SU-DHL-6 (cell line): ENCODE measurements around the gene GUCY1A1.

ENCODE experiments used
- H2AFZ ChIP-seq: fragments of 200-600 bp; sonication (generic); 2 replicates; pipeline ENCODE4 v1.6.1; 2014; ENCODE audit warnings: low read depth, mild to moderate bottlenecking, moderate library complexity, mixed read lengths, antibody characterized with exemption, low read length; ENCODE audit not compliant: severe bottlenecking
- H3F3A ChIP-seq: fragments of 200-600 bp; shearing (Covaris generic); 2 replicates; pipeline ENCODE4 v1.6.0; 2016; ENCODE audit warnings: antibody characterized with exemption, mild to moderate bottlenecking; ENCODE audit not compliant: insufficient read depth
- H3K27ac ChIP-seq: fragments of 200-600 bp; sonication (generic); 2 replicates; pipeline ENCODE4 v1.5.1; 2016; ENCODE audit warnings: low read depth, mild to moderate bottlenecking, low read length, moderate library complexity, mixed read lengths
- H3K27me3 ChIP-seq: fragments of 200-600 bp; sonication (generic), shearing (Covaris generic); 2 replicates; pipeline ENCODE4 v1.6.0; 2014; ENCODE audit warnings: mild to moderate bottlenecking, low read length
- H3K36me3 ChIP-seq: fragments of 200-600 bp; sonication (generic); 2 replicates; pipeline ENCODE4 v1.6.1; 2014; ENCODE audit warnings: mild to moderate bottlenecking, low read length, mixed read lengths
- H3K4me2 ChIP-seq: fragments of 300-600, 200-600 bp; shearing (Covaris generic), sonication (generic); 2 replicates; pipeline ENCODE4 v1.6.0; 2014; ENCODE audit warnings: low read length, low read depth, mild to moderate bottlenecking; ENCODE audit not compliant: poor library complexity, severe bottlenecking
- H3K4me3 ChIP-seq: fragments of 200-600 bp; sonication (generic); 2 replicates; pipeline ENCODE4 v1.5.1; 2014; ENCODE audit warnings: antibody characterized with exemption, low read length, mild to moderate bottlenecking, mixed read lengths; ENCODE audit not compliant: insufficient read depth, poor library complexity, severe bottlenecking
- H3K79me2 ChIP-seq: fragments of 200-600 bp; sonication (generic); 2 replicates; pipeline ENCODE4 v1.6.1; 2014; ENCODE audit warnings: mild to moderate bottlenecking, low read length, moderate library complexity; ENCODE audit not compliant: insufficient read depth
- H3K9ac ChIP-seq: fragments of 200-600 bp; sonication (generic); 2 replicates; pipeline ENCODE4 v1.7.0; 2014; ENCODE audit warnings: mild to moderate bottlenecking, low read length
- H3K9me2 ChIP-seq: fragments of 200-600 bp; sonication (generic); replicated peaks from 2 replicates; pipeline ENCODE4 v1.6.1; 2014; ENCODE audit warnings: low read length; ENCODE audit not compliant: insufficient read depth
- H3K9me3 ChIP-seq: fragments of 200-600 bp; sonication (generic); 2 replicates; pipeline ENCODE4 v1.6.1; 2014; ENCODE audit warnings: low read length, mixed read lengths; ENCODE audit not compliant: insufficient read depth
- H4K20me1 ChIP-seq: fragments of 200-600 bp; sonication (generic); 2 replicates; pipeline ENCODE4 v1.6.1; 2014; ENCODE audit warnings: low read depth, mild to moderate bottlenecking, antibody characterized with exemption, low read length, moderate library complexity, mixed read lengths
- CTCF ChIP-seq: fragments of 200-600 bp; sonication (generic); IDR thresholded peaks from one replicate; pipeline ENCODE4 v1.5.1; 2017; ENCODE audit warnings: antibody characterized with exemption, mild to moderate bottlenecking, low read length, moderate library complexity; ENCODE audit not compliant: insufficient read depth, poor library complexity, severe bottlenecking
- EZH2phosphoT487 ChIP-seq: fragments of 200-600 bp; sonication (generic), shearing (Covaris generic); conservative IDR thresholded peaks from 2 replicates; pipeline ENCODE4 v1.6.1; 2018; ENCODE audit warnings: mild to moderate bottlenecking, antibody characterized with exemption, low read length, moderate library complexity, mixed read lengths

Gene GUCY1A1

GRCh38 chr4:155769090-155769489, 102.4 kb downstream of the GUCY1A1 start:
- H3K4me2 ChIP-seq = no peak overlapping the region
- no peaks in the 10 kb centered on the region for H3K27me3 ChIP-seq
- H3K9me3 ChIP-seq = no peaks in the 10 kb centered on the region
- no peak overlapping the region for H2AFZ ChIP-seq
- TF ChIP-seq CTCF (no peak), EZH2phosphoT487 (no peak)
- no peaks in the 10 kb centered on the region for H3K79me2 ChIP-seq
- H3K9ac ChIP-seq = no peak overlapping the region
- no peak overlapping the region for H3K4me3 ChIP-seq
- H3K27ac ChIP-seq = no peak overlapping the region
- no peaks in the 10 kb centered on the region for H3K9me2 ChIP-seq
- H3F3A ChIP-seq = no peaks in the 10 kb centered on the region
- no peaks in the 10 kb centered on the region for H3K36me3 ChIP-seq
- H4K20me1 ChIP-seq = no peaks in the 10 kb centered on the region

- H3K9me3 ChIP-seq = no peaks in the 10 kb centered on the region
- no peak overlapping the region for H3K27ac ChIP-seq
- no peak overlapping the region for H2AFZ ChIP-seq
- H3K36me3 ChIP-seq = no peaks in the 10 kb centered on the region
- no peaks in the 10 kb centered on the region for H3K27me3 ChIP-seq
- no peak overlapping the region for H3K4me2 ChIP-seq
- H3K79me2 ChIP-seq = no peaks in the 10 kb centered on the region
- no peak overlapping the region for H3K9ac ChIP-seq
- TF ChIP-seq EZH2phosphoT487 (no peak), CTCF (no peak)
- no peaks in the 10 kb centered on the region for H4K20me1 ChIP-seq
- H3F3A ChIP-seq = no peaks in the 10 kb centered on the region
- no peaks in the 10 kb centered on the region for H3K9me2 ChIP-seq
- no peak overlapping the region for H3K4me3 ChIP-seq
These were observed 106.0 kb downstream of the GUCY1A1 start for GRCh38 chr4:155772459-155773195.

GRCh38 chr4:155773196-155773800, 106.7 kb downstream of the GUCY1A1 start:
- no peaks in the 10 kb centered on the region for H3K79me2 ChIP-seq
- no peak overlapping the region for H3K27ac ChIP-seq
- no peaks in the 10 kb centered on the region for H3K27me3 ChIP-seq
- no peaks in the 10 kb centered on the region for H3F3A ChIP-seq
- no peak overlapping the region for H3K9ac ChIP-seq
- H3K9me3 ChIP-seq = no peaks in the 10 kb centered on the region
- no peaks in the 10 kb centered on the region for H4K20me1 ChIP-seq
- H3K9me2 ChIP-seq = no peaks in the 10 kb centered on the region
- no peak overlapping the region for H2AFZ ChIP-seq
- H3K4me3 ChIP-seq = no peak overlapping the region
- no peak overlapping the region for H3K4me2 ChIP-seq
- H3K36me3 ChIP-seq = no peaks in the 10 kb centered on the region
- TF ChIP-seq CTCF (no peak), EZH2phosphoT487 (no peak)
